Mesenchymal stem cell (in vitro differentiated cells and primary cell): ENCODE measurements around the gene MAVS.

Experiments used
- DNase-seq: peaks from one replicate; pipeline ENCODE4 v3.0.0-alpha.2; 2013
- H2AFZ ChIP-seq: one replicate; pipeline ENCODE4 v1.6.1; 2013; ENCODE audit warnings: low read depth, mild to moderate bottlenecking, control low read depth, inconsistent platforms, low read length, moderate library complexity
- H2AK5ac ChIP-seq: 2 replicates; pipeline ENCODE4 v1.6.1; 2013; ENCODE audit warnings: low read length, moderate library complexity, mild to moderate bottlenecking, inconsistent platforms; ENCODE audit not compliant: severe bottlenecking
- H2BK120ac ChIP-seq: one replicate; pipeline ENCODE4 v1.6.1; 2013; ENCODE audit warnings: low read depth, mild to moderate bottlenecking, inconsistent platforms, low read length, moderate library complexity
- H2BK12ac ChIP-seq, 2 experiments: one replicate each; pipeline ENCODE4 v1.6.1; 2013; ENCODE audit warnings: inconsistent platforms in 2 of 2, low read length in 2 of 2, mild to moderate bottlenecking in 2 of 2, moderate library complexity in 2 of 2, control low read depth in 1 of 2
- H2BK15ac ChIP-seq: one replicate; pipeline ENCODE4 v1.6.1; 2013; ENCODE audit warnings: mild to moderate bottlenecking, low read depth, inconsistent platforms; ENCODE audit not compliant: poor library complexity, severe bottlenecking
- H2BK5ac ChIP-seq: 2 replicates; pipeline ENCODE4 v1.6.1; 2013; ENCODE audit warnings: low read depth, mild to moderate bottlenecking, low read length, control low read depth, inconsistent platforms; ENCODE audit not compliant: poor library complexity, severe bottlenecking
- H3K14ac ChIP-seq, 2 experiments: one replicate each; pipeline ENCODE4 v1.6.1; 2013; ENCODE audit warnings: inconsistent platforms in 2 of 2, low read length in 2 of 2, control low read depth in 1 of 2, mild to moderate bottlenecking in 1 of 2, moderate library complexity in 1 of 2
- H3K18ac ChIP-seq, 2 experiments: one replicate each; pipeline ENCODE4 v1.6.1; 2013; ENCODE audit warnings: inconsistent platforms in 2 of 2, low read length in 2 of 2, control low read depth in 1 of 2, low read depth in 1 of 2, mild to moderate bottlenecking in 1 of 2
- H3K23ac ChIP-seq, 2 experiments: one replicate each; pipeline ENCODE4 v1.6.1; 2013; ENCODE audit warnings: inconsistent platforms in 2 of 2, low read length in 2 of 2, mild to moderate bottlenecking in 2 of 2, moderate library complexity in 2 of 2, control low read depth in 1 of 2
- H3K27ac ChIP-seq: 2 replicates; pipeline ENCODE4 v1.5.1; 2013; ENCODE audit warnings: mild to moderate bottlenecking, moderate library complexity, low read length, control low read depth, inconsistent platforms; ENCODE audit not compliant: poor library complexity, severe bottlenecking
- H3K27me3 ChIP-seq, 2 experiments: 2 replicates each; pipeline versions ENCODE4 v1.6.1 to v1.7.0; 2013; ENCODE audit warnings: low read length in 2 of 2, mild to moderate bottlenecking in 2 of 2, moderate library complexity in 2 of 2, control low read depth in 1 of 2, inconsistent platforms in 1 of 2; ENCODE audit not compliant: control insufficient read depth in 1 of 2, insufficient read depth in 1 of 2
- H3K36me3 ChIP-seq, 2 experiments: 2 replicates each; pipeline versions ENCODE4 v1.6.1 to v1.7.0; 2013; ENCODE audit warnings: low read length in 2 of 2, control low read depth in 1 of 2, inconsistent platforms in 1 of 2, low read depth in 1 of 2, mild to moderate bottlenecking in 1 of 2; ENCODE audit not compliant: insufficient read depth in 2 of 2, control insufficient read depth in 1 of 2
- H3K4ac ChIP-seq, 2 experiments: one replicate each; pipeline ENCODE4 v1.6.1; 2013; ENCODE audit warnings: inconsistent platforms in 2 of 2, low read length in 2 of 2, mild to moderate bottlenecking in 2 of 2, moderate library complexity in 2 of 2, control low read depth in 1 of 2, low read depth in 1 of 2
- H3K4me1 ChIP-seq: 2 replicates; pipeline ENCODE4 v1.6.1; 2013; ENCODE audit warnings: low read depth, low read length, control low read depth; ENCODE audit not compliant: control insufficient read depth, insufficient read depth
- H3K4me2 ChIP-seq: 2 replicates; pipeline ENCODE4 v1.6.1; 2013; ENCODE audit warnings: low read length, mild to moderate bottlenecking, inconsistent platforms; ENCODE audit not compliant: poor library complexity, severe bottlenecking
- H3K4me3 ChIP-seq, 2 experiments: 2 replicates each; pipeline versions ENCODE4 v1.5.1 to v1.7.0; 2013; ENCODE audit warnings: low read length in 2 of 2, mild to moderate bottlenecking in 2 of 2, control low read depth in 1 of 2, low read depth in 1 of 2; ENCODE audit not compliant: insufficient read depth in 1 of 2
- H3K79me1 ChIP-seq: replicated peaks from 2 replicates; pipeline ENCODE4 v1.6.1; 2013; ENCODE audit warnings: mild to moderate bottlenecking, control low read depth, low read length, inconsistent platforms; ENCODE audit not compliant: poor library complexity, severe bottlenecking
- H3K9ac ChIP-seq: 2 replicates; pipeline ENCODE4 v1.7.0; 2013; ENCODE audit warnings: mild to moderate bottlenecking, low read length, moderate library complexity
- H3K9me3 ChIP-seq: 2 replicates; pipeline ENCODE4 v1.7.0; 2013; ENCODE audit warnings: mild to moderate bottlenecking, low read length; ENCODE audit not compliant: control insufficient read depth
- H4K8ac ChIP-seq: one replicate; pipeline ENCODE4 v1.6.1; 2013; ENCODE audit warnings: inconsistent platforms, mild to moderate bottlenecking, low read length, moderate library complexity
- H4K91ac ChIP-seq: one replicate; pipeline ENCODE4 v1.6.1; 2013; ENCODE audit warnings: mild to moderate bottlenecking, low read length, inconsistent platforms
- WGBS: methylation state at CpG from one replicate; pipeline ENCODE4 v1.1.7; 2013; ENCODE audit warnings: mixed read lengths; 5-methylcytosine and 5-hydroxymethylcytosine counted together

Gene MAVS

DNA sequence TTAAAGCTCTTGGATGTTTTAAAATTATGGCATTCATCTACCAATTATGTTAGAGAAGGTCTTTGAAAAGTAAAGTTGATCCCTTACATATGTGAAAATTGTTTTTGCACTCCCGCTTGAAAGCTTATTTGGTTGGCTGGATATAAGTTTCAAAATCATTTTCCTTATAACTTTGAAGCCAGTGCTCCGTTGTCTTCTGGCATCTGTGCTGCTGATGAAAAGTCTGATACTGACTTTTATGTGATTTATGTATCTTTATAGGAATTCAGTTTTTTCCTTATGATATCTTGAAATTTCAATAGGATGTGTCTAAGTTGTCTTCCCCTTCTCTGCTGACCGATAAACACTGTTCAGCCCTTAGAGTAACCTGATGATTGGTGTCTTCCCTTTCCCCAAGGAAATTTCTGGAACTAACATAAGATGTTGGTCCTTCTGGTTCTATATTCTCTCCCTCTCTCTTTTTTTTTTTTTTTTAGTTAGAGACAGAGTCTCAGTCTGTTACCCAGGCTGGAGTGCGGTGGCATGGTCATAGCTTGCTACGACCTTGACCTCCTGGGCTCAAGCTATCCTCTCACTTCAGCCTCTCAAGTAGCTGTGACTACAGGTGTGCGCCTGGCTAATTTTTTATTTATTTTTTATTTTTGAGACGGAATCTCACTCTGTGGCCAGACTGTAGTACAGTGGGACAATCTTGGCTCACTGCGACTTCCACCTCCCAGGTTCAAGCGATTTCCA, 55.2 kb downstream of the MAVS start:
- Histone ChIP-seq H3K4me2 (no peak overlapping the region), H4K91ac (no peak overlapping the region)
- WGBS, result 100% methylated on average over 4 of the region's 9 CpGs

DNA sequence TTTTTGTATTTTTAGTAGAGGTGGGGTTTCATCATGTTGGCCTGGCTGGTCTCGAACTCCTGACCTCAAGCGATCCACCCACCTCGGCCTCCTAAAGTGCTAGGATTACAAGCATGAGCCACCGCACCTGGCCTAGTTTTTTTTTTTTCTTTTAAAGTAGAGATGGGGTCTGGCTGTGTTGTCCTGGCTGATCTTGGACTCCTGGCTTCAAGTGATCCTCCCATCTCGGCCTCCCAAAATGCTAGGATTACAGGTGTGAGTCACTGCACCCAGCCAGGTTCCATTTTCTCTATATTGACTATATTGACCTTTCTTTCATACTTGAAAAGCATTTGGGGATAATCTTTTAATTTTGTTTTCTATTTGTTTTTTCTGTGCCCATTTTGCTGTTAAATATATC, 55.8 kb downstream of the MAVS start:
- no peak overlapping the region for H3K4me3 ChIP-seq
- H3K4me2 ChIP-seq, result no peak overlapping the region
- no peak overlapping the region for H3K27ac ChIP-seq
- H3K79me1 ChIP-seq, result no peaks in the 10 kb centered on the region
- H3K36me3 ChIP-seq, result peaks cover 0 to 4% of the 10 kb centered on the region in 2 experiments
- DNase-seq, result no peak
- H4K91ac ChIP-seq, result no peak overlapping the region
- no peak overlapping the region for H2BK120ac ChIP-seq
- 100% methylated on average over 4 of the region's 5 CpGs for WGBS
- no peak overlapping the region for H2AK5ac ChIP-seq
- no peak overlapping the region for H2BK5ac ChIP-seq
- no peak overlapping the region for H3K9ac ChIP-seq
- H3K9me3 ChIP-seq, result no peaks in the 10 kb centered on the region
- no peak overlapping the region for H3K18ac ChIP-seq
- no peak overlapping the region for H3K23ac ChIP-seq
- H4K8ac ChIP-seq, result no peak overlapping the region
- H3K14ac ChIP-seq, result no peak overlapping the region
- peaks cover 10% of the 10 kb centered on the region for H3K4me1 ChIP-seq
- no peak overlapping the region for H3K4ac ChIP-seq
- no peak overlapping the region for H2BK15ac ChIP-seq
- H2AFZ ChIP-seq, result no peak overlapping the region
- no peak overlapping the region for H2BK12ac ChIP-seq
- H3K27me3 ChIP-seq, result no peaks in the 10 kb centered on the region

More for the DNA sequence above, 55.2 kb downstream of the MAVS start:
- no peak overlapping the region for H3K23ac ChIP-seq
- no peak overlapping the region for H2AFZ ChIP-seq
- H2BK12ac ChIP-seq, result no peak overlapping the region
- no peak overlapping the region for H4K8ac ChIP-seq
- no peak overlapping the region for H2BK120ac ChIP-seq
- H3K4me3 ChIP-seq, result peak overlapping the region in 1 of 2 experiments; percentile 62
- no peaks in the 10 kb centered on the region for H3K79me1 ChIP-seq
- no peaks in the 10 kb centered on the region for H3K27me3 ChIP-seq
- DNase-seq, result no peak
- H3K4ac ChIP-seq, result no peak overlapping the region
- peaks cover 12% of the 10 kb centered on the region for H3K4me1 ChIP-seq
- H3K9me3 ChIP-seq, result no peaks in the 10 kb centered on the region
- H2BK15ac ChIP-seq, result no peak overlapping the region
- no peak overlapping the region for H3K14ac ChIP-seq
- no peak overlapping the region for H3K27ac ChIP-seq
- H2AK5ac ChIP-seq, result no peak overlapping the region
- H3K36me3 ChIP-seq, result peaks cover under 1 to 7% of the 10 kb centered on the region in 2 experiments
- H3K9ac ChIP-seq, result peak overlapping the region; percentile 73
- no peak overlapping the region for H3K18ac ChIP-seq
- H2BK5ac ChIP-seq, result no peak overlapping the region

DNA sequence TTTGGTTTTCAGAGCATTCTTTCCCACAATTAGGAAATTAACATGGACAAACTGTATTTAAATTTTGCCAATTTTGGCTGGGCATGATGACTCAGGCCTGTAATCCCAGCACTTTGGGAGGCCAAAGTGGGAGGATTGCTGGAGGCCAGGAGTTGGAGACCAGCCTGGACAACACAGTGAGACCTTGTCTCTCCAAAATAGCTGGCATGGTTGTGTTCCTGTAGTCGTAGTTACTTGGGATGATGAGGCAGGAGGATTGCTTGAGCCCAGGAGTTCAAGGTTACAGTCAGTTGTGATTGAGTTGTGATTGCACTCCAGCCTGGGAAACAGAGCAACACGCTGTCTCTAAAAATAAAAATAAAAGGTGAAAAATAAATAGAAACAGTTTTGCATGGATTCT, 57.6 kb downstream of the MAVS start:
- Histone ChIP-seq H3K9ac (no peak overlapping the region), H4K91ac (no peak overlapping the region), H3K9me3 (no peaks in the 10 kb centered on the region), H3K79me1 (no peaks in the 10 kb centered on the region), H3K27ac (no peak overlapping the region), H2BK15ac (no peak overlapping the region), H2BK12ac (no peak overlapping the region), H4K8ac (no peak overlapping the region), H3K4me1 (peaks cover 7% of the 10 kb centered on the region), H2AFZ (no peak overlapping the region), H3K23ac (no peak overlapping the region), H3K27me3 (no peaks in the 10 kb centered on the region), H3K14ac (no peak overlapping the region), H2BK120ac (no peak overlapping the region), H2AK5ac (no peak overlapping the region), H3K36me3 (peaks cover 12 to 15% of the 10 kb centered on the region in 2 experiments), H3K4ac (no peak overlapping the region), H2BK5ac (no peak overlapping the region), H3K18ac (no peak overlapping the region), H3K4me3 (no peak overlapping the region), H3K4me2 (no peak overlapping the region)
- 98% methylated on average over 2 of the region's 2 CpGs for WGBS
- no peak for DNase-seq

DNA sequence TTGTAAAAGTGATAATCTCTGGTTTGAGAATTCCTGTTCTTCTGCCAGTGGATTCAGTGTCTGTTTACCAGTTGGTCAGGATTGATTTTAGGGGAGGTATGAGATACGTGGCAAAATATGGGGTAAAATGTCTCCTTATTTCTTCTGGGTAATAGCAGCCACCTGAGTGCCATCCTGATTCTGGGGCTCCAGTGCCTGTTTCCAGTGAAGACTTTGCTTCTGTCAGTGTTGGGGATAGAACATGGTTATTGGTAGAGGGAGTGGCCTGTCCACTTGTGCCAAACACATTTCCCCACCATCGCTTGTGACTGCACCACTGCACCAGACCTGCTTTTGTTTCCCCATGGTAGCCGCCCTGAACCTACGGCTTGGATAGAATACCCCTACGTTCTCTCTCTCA, 58.2 kb downstream of the MAVS start:
- H3K9me3 ChIP-seq, result no peaks in the 10 kb centered on the region
- no peak overlapping the region for H3K4me3 ChIP-seq
- H3K4me2 ChIP-seq, result no peak overlapping the region
- no peaks in the 10 kb centered on the region for H3K27me3 ChIP-seq
- DNase-seq, result no peak
- no peaks in the 10 kb centered on the region for H3K79me1 ChIP-seq
- no peak overlapping the region for H3K14ac ChIP-seq
- no peak overlapping the region for H2AK5ac ChIP-seq
- no peak overlapping the region for H2BK15ac ChIP-seq
- peaks cover 17 to 21% of the 10 kb centered on the region in 2 experiments for H3K36me3 ChIP-seq
- H3K9ac ChIP-seq, result no peak overlapping the region
- WGBS, result 89% methylated on average over 5 of the region's 5 CpGs
- no peak overlapping the region for H4K8ac ChIP-seq
- no peak overlapping the region for H3K23ac ChIP-seq
- no peak overlapping the region for H3K4ac ChIP-seq
- H2BK5ac ChIP-seq, result no peak overlapping the region
- no peak overlapping the region for H4K91ac ChIP-seq
- no peak overlapping the region for H3K27ac ChIP-seq
- H3K18ac ChIP-seq, result no peak overlapping the region
- no peak overlapping the region for H2BK120ac ChIP-seq
- H2BK12ac ChIP-seq, result no peak overlapping the region
- no peak overlapping the region for H2AFZ ChIP-seq
- H3K4me1 ChIP-seq, result peaks cover 7% of the 10 kb centered on the region
